H1 (cell line): ENCODE measurements around the gene STXBP4.

Experiments used
- EP300 ChIP-seq, 2 experiments: IDR thresholded peaks; 1 replicate in 1 of 2; 2 replicates in 1 of 2; pipeline ENCODE4 v1.6.1; 2011 to 2012; ENCODE audit warnings: low read depth in 2 of 2, low read length in 2 of 2, mild to moderate bottlenecking in 2 of 2, borderline replicate concordance in 1 of 2, inconsistent platforms in 1 of 2, moderate library complexity in 1 of 2
- EZH2 ChIP-seq: fragments of 200-600 bp; sonication (generic); IDR thresholded peaks from 2 replicates; pipeline ENCODE4 v1.7.1; 2012; ENCODE audit warnings: low read depth, mild to moderate bottlenecking, moderate library complexity, low read length, inconsistent platforms; ENCODE audit not compliant: severe bottlenecking
- GABPA ChIP-seq: IDR thresholded peaks from 2 replicates; pipeline ENCODE4 v1.6.1; 2011; ENCODE audit warnings: mild to moderate bottlenecking, low read length, moderate library complexity, borderline replicate concordance; ENCODE audit not compliant: insufficient read depth
- JUND ChIP-seq: IDR thresholded peaks from 2 replicates; pipeline ENCODE4 v1.6.1; 2011; ENCODE audit warnings: mild to moderate bottlenecking, improper control_type of control experiment, low read length
- KDM1A ChIP-seq: fragments of 200-600, 300-600 bp; sonication (generic); IDR thresholded peaks from 2 replicates; pipeline ENCODE4 v1.7.1; 2016; ENCODE audit warnings: mild to moderate bottlenecking, low read length, borderline replicate concordance
- NRF1 ChIP-seq: IDR thresholded peaks from 2 replicates; pipeline ENCODE4 v1.6.1; 2011; ENCODE audit warnings: mild to moderate bottlenecking, low read depth, low read length, improper control_type of control experiment
- POLR2A ChIP-seq, 2 experiments: IDR thresholded peaks; 1 replicate in 1 of 2; 2 replicates in 1 of 2; pipeline ENCODE4 v1.6.1; 2011; ENCODE audit warnings: low read depth in 2 of 2, low read length in 2 of 2, mild to moderate bottlenecking in 2 of 2; ENCODE audit errors: control extremely low read depth in 1 of 2
- RAD21 ChIP-seq, 2 experiments: IDR thresholded peaks in 1 of 2; conservative IDR thresholded peaks in 1 of 2; 2 replicates each; pipeline ENCODE4 v1.6.1; 2011; ENCODE audit warnings: low read depth in 2 of 2, low read length in 2 of 2, improper control_type of control experiment in 1 of 2, inconsistent platforms in 1 of 2, mild to moderate bottlenecking in 1 of 2, moderate library complexity in 1 of 2
- RFX5 ChIP-seq: IDR thresholded peaks from 2 replicates; pipeline ENCODE4 v1.6.1; 2011; ENCODE audit warnings: low read depth, low read length, improper control_type of control experiment, borderline replicate concordance
- RNF2 ChIP-seq: fragments of 200-900, 300-1000 bp; sonication (generic); IDR thresholded peaks from 2 replicates; pipeline ENCODE4 v1.7.1; 2016; ENCODE audit warnings: borderline replicate concordance, low read depth, mild to moderate bottlenecking, antibody characterized with exemption, low read length; ENCODE audit not compliant: poor library complexity, severe bottlenecking; ENCODE audit errors: missing control alignments
- SIN3A ChIP-seq, 2 experiments: IDR thresholded peaks in 1 of 2; conservative IDR thresholded peaks in 1 of 2; 2 replicates each; pipeline ENCODE4 v1.6.1; 2011 to 2012; ENCODE audit warnings: low read length in 2 of 2, improper control_type of control experiment in 1 of 2, low read depth in 1 of 2, mild to moderate bottlenecking in 1 of 2
- SRF ChIP-seq: IDR thresholded peaks from 2 replicates; pipeline ENCODE4 v1.6.1; 2011; ENCODE audit warnings: mild to moderate bottlenecking, low read depth, low read length, moderate library complexity
- TF ChIP-seq, protein P1 (sequence below), 3 experiments: IDR thresholded peaks; 1 replicate in 2 of 3; 2 replicates in 1 of 3; pipeline versions ENCODE4 v1.5.1 to v1.6.1; 2011; ENCODE audit warnings: low read length in 3 of 3, mild to moderate bottlenecking in 3 of 3, inconsistent platforms in 2 of 3, low read depth in 1 of 3, moderate library complexity in 1 of 3; ENCODE audit not compliant: insufficient read depth in 1 of 3; ENCODE audit errors: control extremely low read depth in 1 of 3

DNA sequence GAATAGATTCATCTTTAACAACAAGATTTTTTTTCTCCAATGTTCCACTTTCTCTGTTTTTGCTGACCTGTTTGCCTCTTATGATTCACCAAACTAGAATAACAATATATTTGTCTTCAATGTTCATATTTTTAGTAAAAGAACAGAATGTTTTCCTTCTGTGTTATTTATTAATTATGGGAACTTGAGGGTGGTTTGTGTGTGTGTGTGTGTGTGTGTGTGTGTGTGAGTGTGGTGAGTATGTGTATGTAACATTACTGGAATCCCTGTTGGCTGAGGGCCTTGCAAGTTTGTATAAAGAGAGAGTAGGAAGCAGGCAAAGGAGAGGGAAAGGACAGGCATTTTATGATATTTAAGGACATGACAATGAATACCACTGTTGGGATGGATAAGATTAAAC, 13.8 kb downstream of the STXBP4 start:
- TF ChIP-seq POLR2A (IDR thresholded peaks at IDR 0.05; ENCODE audit: control extremely low read depth in 1 of 2, low read depth in 2 of 2, low read length in 2 of 2) (no peak), RAD21 (IDR thresholded peaks at IDR 0.05 in 1 of 2, conservative IDR thresholded peaks at IDR 0.05 in 1 of 2; ENCODE audit: low read depth in 2 of 2, low read length in 2 of 2) (no peak), EZH2 (no peak), RFX5 (no peak), SRF (no peak), GABPA (no peak), KDM1A (no peak), NRF1 (no peak), SIN3A (conservative IDR thresholded peaks at IDR 0.05 in 1 of 2, IDR thresholded peaks at IDR 0.05 in 1 of 2; ENCODE audit: low read depth in 1 of 2, low read length in 2 of 2) (no peak), EP300 (IDR thresholded peaks at IDR 0.05; ENCODE audit: borderline replicate concordance in 1 of 2, low read depth in 2 of 2, low read length in 2 of 2) (no peak), JUND (no peak), RNF2 (no peak)
- TF ChIP-seq, protein P1, sequence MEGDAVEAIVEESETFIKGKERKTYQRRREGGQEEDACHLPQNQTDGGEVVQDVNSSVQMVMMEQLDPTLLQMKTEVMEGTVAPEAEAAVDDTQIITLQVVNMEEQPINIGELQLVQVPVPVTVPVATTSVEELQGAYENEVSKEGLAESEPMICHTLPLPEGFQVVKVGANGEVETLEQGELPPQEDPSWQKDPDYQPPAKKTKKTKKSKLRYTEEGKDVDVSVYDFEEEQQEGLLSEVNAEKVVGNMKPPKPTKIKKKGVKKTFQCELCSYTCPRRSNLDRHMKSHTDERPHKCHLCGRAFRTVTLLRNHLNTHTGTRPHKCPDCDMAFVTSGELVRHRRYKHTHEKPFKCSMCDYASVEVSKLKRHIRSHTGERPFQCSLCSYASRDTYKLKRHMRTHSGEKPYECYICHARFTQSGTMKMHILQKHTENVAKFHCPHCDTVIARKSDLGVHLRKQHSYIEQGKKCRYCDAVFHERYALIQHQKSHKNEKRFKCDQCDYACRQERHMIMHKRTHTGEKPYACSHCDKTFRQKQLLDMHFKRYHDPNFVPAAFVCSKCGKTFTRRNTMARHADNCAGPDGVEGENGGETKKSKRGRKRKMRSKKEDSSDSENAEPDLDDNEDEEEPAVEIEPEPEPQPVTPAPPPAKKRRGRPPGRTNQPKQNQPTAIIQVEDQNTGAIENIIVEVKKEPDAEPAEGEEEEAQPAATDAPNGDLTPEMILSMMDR (IDR thresholded peaks at IDR 0.05; ENCODE audit: control extremely low read depth in 1 of 3, insufficient read depth in 1 of 3, low read depth in 1 of 3, low read length in 3 of 3): no peak
